GM23248 (cell line): ENCODE measurements around the gene GPSM1. TPM values are rescaled to one million over a fixed set of nuclear protein-coding genes. Genes with fewer than 3 reads are reported as not detected.
"Not testable (repeated sequence)": the region's sequence is repeated elsewhere in the genome, so short reads cannot be mapped to it uniquely, and the experiment has no call there.

ENCODE experiments used
- DNase-seq: peaks from one replicate; pipeline ENCODE4 v3.0.0-alpha.2; 2015
- H2AFZ ChIP-seq: fragments of 200-600 bp; sonication (generic); 2 replicates; pipeline ENCODE4 v1.6.1; 2016; ENCODE audit warnings: antibody characterized with exemption
- H3F3A ChIP-seq: fragments of 200-600 bp; sonication (generic); 2 replicates; pipeline ENCODE4 v1.6.1; 2016; ENCODE audit warnings: mild to moderate bottlenecking, antibody characterized with exemption, mixed run types; ENCODE audit not compliant: insufficient read depth
- H3K27ac ChIP-seq: fragments of 200-600 bp; sonication (generic); 2 replicates; pipeline ENCODE4 v1.5.1; 2016; ENCODE audit warnings: mild to moderate bottlenecking
- H3K27me3 ChIP-seq: fragments of 200-600 bp; sonication (generic); replicated peaks from 2 replicates; pipeline ENCODE4 v1.6.1; 2016; ENCODE audit warnings: mild to moderate bottlenecking; ENCODE audit not compliant: insufficient read depth
- H3K36me3 ChIP-seq: fragments of 200-600 bp; sonication (generic); 2 replicates; pipeline ENCODE4 v1.6.1; 2016; ENCODE audit warnings: low read depth, mild to moderate bottlenecking
- H3K4me1 ChIP-seq: fragments of 200-600 bp; sonication (generic); 2 replicates; pipeline ENCODE4 v1.6.1; 2016; ENCODE audit warnings: mild to moderate bottlenecking; ENCODE audit not compliant: insufficient read depth
- H3K4me2 ChIP-seq: fragments of 200-600 bp; sonication (generic); one replicate; pipeline ENCODE4 v1.6.1; 2016; ENCODE audit warnings: mild to moderate bottlenecking; ENCODE audit not compliant: unreplicated experiment
- H3K4me3 ChIP-seq: fragments of 200-600 bp; sonication (generic); 2 replicates; pipeline ENCODE4 v1.5.1; 2016; ENCODE audit warnings: mild to moderate bottlenecking
- H3K79me2 ChIP-seq: fragments of 200-600 bp; sonication (generic); 2 replicates; pipeline ENCODE4 v1.6.1; 2016; ENCODE audit warnings: mild to moderate bottlenecking; ENCODE audit not compliant: insufficient read depth
- H3K9ac ChIP-seq: fragments of 200-600 bp; sonication (generic); 2 replicates; pipeline ENCODE4 v1.6.1; 2016; ENCODE audit warnings: mild to moderate bottlenecking
- H3K9me2 ChIP-seq: fragments of 200-600 bp; sonication (generic); 2 replicates; pipeline ENCODE4 v1.6.1; 2016; ENCODE audit warnings: mixed run types, mild to moderate bottlenecking, moderate library complexity; ENCODE audit not compliant: insufficient read depth
- H3K9me3 ChIP-seq: fragments of 200-600 bp; sonication (generic); one replicate; pipeline ENCODE4 v1.6.1; 2017; ENCODE audit warnings: low read depth
- H4K20me1 ChIP-seq: fragments of 200-600 bp; sonication (generic); 2 replicates; pipeline ENCODE4 v1.6.0; 2016; ENCODE audit not compliant: insufficient read depth
- EZH2 ChIP-seq: fragments of 200-600 bp; sonication (generic); IDR thresholded peaks from 2 replicates; pipeline ENCODE4 v1.6.1; 2018; ENCODE audit warnings: antibody characterized with exemption, mild to moderate bottlenecking; ENCODE audit not compliant: insufficient read depth, poor library complexity, severe bottlenecking
- EZH2phosphoT487 ChIP-seq: fragments of 200-600 bp; sonication (generic); IDR thresholded peaks from 2 replicates; pipeline ENCODE4 v1.6.1; 2018; ENCODE audit warnings: antibody characterized with exemption, moderate library complexity, mild to moderate bottlenecking, low read depth; ENCODE audit not compliant: insufficient read depth
- WGBS, 2 experiments: methylation state at CpG; one replicate each; pipeline ENCODE4 v1.1.6; 2015 to 2017; ENCODE audit warnings: low lambda C conversion rate in 2 of 2, low coverage in 1 of 2; ENCODE audit errors: missing lambda C conversion rate in 2 of 2; 5-methylcytosine and 5-hydroxymethylcytosine counted together
- in situ Hi-C: fragments of 300-500 bp; cut with MboI; formaldehyde crosslinking; loops from 2 replicates; pipeline ENCODE4 v1.15.0; 2020
- polyA plus RNA-seq: library from polyadenylated mRNA; unstranded; fragments of >200 nt; fragmentation: Nextera tagmentation; extraction: Ambion mirVana; gene quantifications from 2 replicates; pipeline ENCODE4 v1.2.1, GENCODE V29; 2016
- total RNA-seq: library from RNA; depleted of rRNA; stranded (reverse); fragments of >200 nt; shearing (Covaris generic); gene quantifications from 2 replicates; pipeline ENCODE4 v1.2.3, GENCODE V29; 2014

Gene GPSM1
- total and polyA plus RNA-seq, 2 experiments from 2014 or later = 13.7 to 57.1 TPM

DNA sequence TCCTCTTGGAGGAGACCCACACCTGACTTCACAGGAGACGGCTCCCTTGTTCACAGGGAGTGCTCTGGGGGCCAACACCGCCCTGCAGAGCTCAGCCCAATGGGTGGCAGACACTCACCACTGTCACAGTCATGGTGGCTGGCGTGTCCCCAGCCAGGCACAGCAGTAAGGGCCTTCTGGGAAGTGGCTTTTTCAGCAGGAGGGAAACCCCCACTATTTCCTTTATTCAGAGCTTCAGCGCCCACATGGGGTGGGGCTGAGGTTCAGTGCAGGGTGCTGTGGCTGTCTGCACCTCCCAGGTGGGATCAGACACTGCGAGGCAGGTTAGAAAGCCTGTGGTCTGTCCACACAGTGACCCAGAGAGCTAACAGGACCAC lies 76.2 kb downstream of the GPSM1 start:
- peaks cover 5% of the 10 kb centered on the region for H3K4me1 ChIP-seq
- TF ChIP-seq EZH2phosphoT487 (no peak), EZH2 (no peak)

DNA sequence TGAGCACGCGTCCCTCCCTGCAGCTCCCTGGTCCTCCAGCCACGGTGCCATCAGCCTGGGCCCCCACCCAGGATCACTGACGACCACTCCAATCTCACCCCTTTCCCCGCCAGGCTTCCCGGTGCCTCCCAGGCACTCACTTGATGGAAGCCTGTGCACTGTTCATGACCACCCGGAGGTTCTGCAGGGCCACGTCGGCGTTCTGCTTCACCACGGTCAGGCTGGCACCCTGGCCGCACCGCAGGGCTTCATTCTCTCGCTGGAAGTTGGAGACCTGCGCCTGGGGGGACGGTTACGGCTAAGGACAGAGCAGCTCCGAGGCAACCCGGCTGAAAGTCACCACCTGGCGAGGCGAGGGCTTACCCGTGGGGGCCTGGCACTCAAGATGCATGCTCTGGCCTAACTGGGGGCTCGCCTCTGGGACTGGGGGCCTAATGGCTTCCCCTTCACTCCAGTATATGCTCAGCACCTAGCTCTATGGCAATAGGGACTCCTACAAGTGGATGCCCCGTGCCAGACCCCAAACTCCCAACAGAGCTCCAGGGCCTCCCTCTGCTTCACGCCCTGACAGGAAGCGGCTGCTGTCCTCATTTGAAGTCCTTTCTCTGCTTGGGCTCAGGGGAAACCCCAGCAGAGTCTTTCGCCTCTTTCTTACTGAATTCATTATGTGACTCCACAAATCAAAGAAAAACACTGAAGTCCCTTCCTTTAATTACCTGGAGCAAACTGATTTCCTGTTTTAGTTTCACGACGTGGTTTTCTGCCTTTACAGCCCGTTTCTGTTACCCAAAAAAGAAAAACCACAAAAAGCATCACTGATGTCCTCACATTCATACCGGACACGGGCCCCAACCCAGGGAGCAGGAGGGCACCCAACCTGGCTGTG lies 76.8 kb downstream of the GPSM1 start:
- Histone ChIP-seq H3K9ac (no peak overlapping the region), H4K20me1 (no peaks in the 10 kb centered on the region), H3K79me2 (peaks cover 16% of the 10 kb centered on the region), H3K4me3 (no peak overlapping the region), H3K27me3 (no peaks in the 10 kb centered on the region), H3K4me1 (peaks cover 1% of the 10 kb centered on the region; the same call in 1 of the 2 replicates), H3K27ac (no peak overlapping the region), H3K9me3 (no peaks in the 10 kb centered on the region), H3K36me3 (peaks cover 4% of the 10 kb centered on the region; the same call in 1 of the 2 replicates), H3K4me2 (no peak overlapping the region), H2AFZ (no peak overlapping the region), H3K9me2 (no peaks in the 10 kb centered on the region), H3F3A (peaks cover 10% of the 10 kb centered on the region; the same call in 1 of the 2 replicates)
- in situ Hi-C loops = no loop called here
- TF ChIP-seq EZH2phosphoT487 = no peak
- DNase-seq = no peak
- WGBS, 2 experiments = 90% methylated on average over 30 to 32 of the region's 32 CpGs

More for the DNA sequence above, 76.2 kb downstream of the GPSM1 start:
- Histone ChIP-seq H3K27ac (no peak overlapping the region), H3K9me3 (no peaks in the 10 kb centered on the region), H2AFZ (no peak overlapping the region), H3K9ac (no peak overlapping the region), H3K36me3 (peaks cover 4% of the 10 kb centered on the region; the same call in 1 of the 2 replicates), H3K9me2 (no peaks in the 10 kb centered on the region), H3F3A (peaks cover 10% of the 10 kb centered on the region; the same call in 1 of the 2 replicates), H3K79me2 (peaks cover 16% of the 10 kb centered on the region), H3K4me2 (no peak overlapping the region), H3K4me3 (no peak overlapping the region), H4K20me1 (no peaks in the 10 kb centered on the region), H3K27me3 (no peaks in the 10 kb centered on the region)
- 89 to 94% methylated on average over 3 to 4 of the region's 5 CpGs for WGBS, 2 experiments
- DNase-seq = no peak
- in situ Hi-C loops = no loop called here

GRCh38 chr9:136404801-136405136 lies 77.4 kb downstream of the GPSM1 start:
- 88 to 90% methylated on average over 12 to 13 of the region's 14 CpGs for WGBS, 2 experiments
- in situ Hi-C loops = no loop called here
- no peaks in the 10 kb centered on the region for H3K27me3 ChIP-seq

GRCh38 chr9:136405481-136405880 lies 78.1 kb downstream of the GPSM1 start:
- H4K20me1 ChIP-seq = no peaks in the 10 kb centered on the region
- DNase-seq = no peak
- H3K4me2 ChIP-seq = no peak overlapping the region
- in situ Hi-C loops = no loop called here
- H3K9me2 ChIP-seq = no peaks in the 10 kb centered on the region
- no peaks in the 10 kb centered on the region for H3K9me3 ChIP-seq
- WGBS, 2 experiments = 92 to 96% methylated on average over 7 of the region's 7 CpGs
- H3K9ac ChIP-seq = no peak overlapping the region
- peaks cover 10% of the 10 kb centered on the region; the same call in 1 of the 2 replicates for H3F3A ChIP-seq
- H3K79me2 ChIP-seq = peaks cover 18% of the 10 kb centered on the region
- H3K27ac ChIP-seq = no peak overlapping the region
- no peak overlapping the region for H2AFZ ChIP-seq
- no peak overlapping the region for H3K4me3 ChIP-seq
- H3K36me3 ChIP-seq = peaks cover 4% of the 10 kb centered on the region; the same call in 1 of the 2 replicates
- TF ChIP-seq EZH2 = no peak
- no peak for TF ChIP-seq EZH2phosphoT487
- H3K4me1 ChIP-seq = peaks cover 5% of the 10 kb centered on the region; the same call in 1 of the 2 replicates
- no peaks in the 10 kb centered on the region for H3K27me3 ChIP-seq

More at GRCh38 chr9:136404801-136405136, 77.4 kb downstream of the GPSM1 start:
- H3K36me3 ChIP-seq = peaks cover 4% of the 10 kb centered on the region; the same call in 1 of the 2 replicates
- TF ChIP-seq EZH2 (no peak), EZH2phosphoT487 (no peak)
- no peaks in the 10 kb centered on the region for H3K9me3 ChIP-seq
- H3K27ac ChIP-seq = no peak overlapping the region
- H3K4me3 ChIP-seq = no peak overlapping the region
- no peaks in the 10 kb centered on the region for H4K20me1 ChIP-seq
- H3K9ac ChIP-seq = no peak overlapping the region
- DNase-seq = no peak
- peaks cover 10% of the 10 kb centered on the region; the same call in 1 of the 2 replicates for H3F3A ChIP-seq
- no peak overlapping the region for H2AFZ ChIP-seq
- H3K4me1 ChIP-seq = peaks cover 5% of the 10 kb centered on the region; the same call in 1 of the 2 replicates
- H3K9me2 ChIP-seq = no peaks in the 10 kb centered on the region
- peaks cover 16% of the 10 kb centered on the region for H3K79me2 ChIP-seq
- H3K4me2 ChIP-seq = no peak overlapping the region

DNA sequence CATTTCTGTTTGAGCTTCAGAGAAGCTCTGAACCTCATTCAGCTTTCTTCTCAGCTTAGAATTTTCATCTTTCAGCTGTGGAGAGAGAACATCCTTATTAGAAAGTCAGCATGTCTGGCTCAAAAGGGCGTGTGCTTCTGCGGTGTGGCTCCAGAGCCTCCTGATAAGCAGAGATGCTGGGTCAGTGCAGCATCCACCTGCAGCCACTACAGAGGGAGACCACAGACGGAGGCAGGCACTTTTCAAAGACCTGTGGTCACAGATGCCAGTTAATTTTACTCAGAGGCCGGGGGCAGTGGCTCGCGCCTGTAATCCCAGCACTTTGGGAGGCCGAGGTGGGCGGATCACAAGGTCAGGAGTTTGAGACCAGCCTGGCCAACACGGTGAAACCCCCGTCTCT lies 78.6 kb downstream of the GPSM1 start:
- H3K9me3 ChIP-seq, H3K4me1 ChIP-seq, H3K9ac ChIP-seq, H3K27me3 ChIP-seq, H2AFZ ChIP-seq, H3K9me2 ChIP-seq, H4K20me1 ChIP-seq, H3K4me3 ChIP-seq, in situ Hi-C loops, DNase-seq, H3K36me3 ChIP-seq, H3K27ac ChIP-seq, H3K4me2 ChIP-seq: not testable (repeated sequence)
- WGBS, 2 experiments = 90 to 93% methylated on average over 10 of the region's 10 CpGs
- Histone ChIP-seq H3F3A (peaks cover 10% of the 10 kb centered on the region; the same call in 1 of the 2 replicates), H3K79me2 (peaks cover 22% of the 10 kb centered on the region)

DNA sequence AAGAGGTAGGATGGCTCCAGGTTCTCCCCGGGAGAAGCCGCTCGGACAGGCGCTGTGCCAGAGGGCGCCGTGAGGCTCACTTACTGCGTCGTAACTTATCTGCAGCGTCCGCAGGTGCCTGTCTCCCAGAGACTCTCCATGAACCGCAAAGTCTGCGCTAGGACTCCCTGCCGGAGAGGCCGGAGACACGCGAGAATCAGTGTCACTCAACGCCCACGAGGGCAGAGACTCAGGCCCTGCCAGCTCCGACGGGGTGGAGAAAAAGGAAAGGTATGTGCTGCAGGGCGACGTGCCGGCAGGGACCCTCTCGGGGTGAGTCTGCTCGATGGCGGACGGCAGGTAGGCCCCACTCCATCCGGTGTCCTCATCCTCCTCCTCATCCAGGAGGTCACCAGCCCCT lies 79.7 kb downstream of the GPSM1 start:
- Histone ChIP-seq H3K79me2 (peaks cover 34% of the 10 kb centered on the region), H3K4me1 (peaks cover 13% of the 10 kb centered on the region)
- H3K36me3 ChIP-seq, H3K9me3 ChIP-seq, H3K4me3 ChIP-seq, H3F3A ChIP-seq, H3K27ac ChIP-seq, H2AFZ ChIP-seq, H3K27me3 ChIP-seq, DNase-seq, H3K9ac ChIP-seq, H4K20me1 ChIP-seq, in situ Hi-C loops, H3K4me2 ChIP-seq, H3K9me2 ChIP-seq: not testable (repeated sequence)
- WGBS, 2 experiments = 95% methylated on average over 27 to 28 of the region's 28 CpGs
